Activated CD4-positive, alpha-beta T cell treated with anti-CD3 and anti-CD28 coated beads, Interleukin-2, amount 50 U/mL, for 24 hours (primary cell): ENCODE measurements around the gene RAB31.

ENCODE experiments used
- DNase-seq, 2 donors: peaks; one replicate each; pipeline ENCODE4 v3.0.0-alpha.2; 2020; ENCODE audit warnings: low read depth in 1 of 2, low spot score in 1 of 2

RAB31 gene

GRCh38 chr18:9860682-9861081 lies 152.6 kb downstream of the RAB31 start:
- no peak for DNase-seq

GRCh38 chr18:9861157-9861556 lies 153.1 kb downstream of the RAB31 start:
- DNase-seq = no peak

- no peak for DNase-seq
Measured at GRCh38 chr18:9861933-9862332, 153.8 kb downstream of the RAB31 start.

- no peak for DNase-seq
Measured at GRCh38 chr18:9862686-9863085, 154.6 kb downstream of the RAB31 start.

GRCh38 chr18:9863282-9863681 lies 155.2 kb downstream of the RAB31 start:
- no peak for DNase-seq

GRCh38 chr18:9865764-9866490 lies 157.8 kb downstream of the RAB31 start:
- no peak for DNase-seq

- no peak for DNase-seq
Measured at GRCh38 chr18:9866627-9867026, 158.5 kb downstream of the RAB31 start.

- DNase-seq = no peak
Measured at GRCh38 chr18:9867071-9867594, 159.0 kb downstream of the RAB31 start.

- DNase-seq = no peak
Measured at GRCh38 chr18:9868857-9869714, 161.0 kb downstream of the RAB31 start.

- DNase-seq = no peak
Measured at GRCh38 chr18:9869715-9870430, 161.8 kb downstream of the RAB31 start.

GRCh38 chr18:9870431-9871008 lies 162.4 kb downstream of the RAB31 start:
- DNase-seq = no peak

- DNase-seq = no peak
Measured at GRCh38 chr18:9871244-9871746, 163.2 kb downstream of the RAB31 start.

- DNase-seq = no peak
Measured at GRCh38 chr18:9872823-9873222, 164.7 kb downstream of the RAB31 start.

GRCh38 chr18:9874728-9875127 lies 166.6 kb downstream of the RAB31 start:
- no peak for DNase-seq

GRCh38 chr18:9876212-9876866 lies 168.2 kb downstream of the RAB31 start:
- DNase-seq = no peak

GRCh38 chr18:9876867-9877654 lies 169.0 kb downstream of the RAB31 start:
- no peak for DNase-seq

- no peak for DNase-seq
Measured at GRCh38 chr18:9877655-9878014, 169.5 kb downstream of the RAB31 start.

- DNase-seq = no peak
Measured at GRCh38 chr18:9878095-9878494, 170.0 kb downstream of the RAB31 start.

GRCh38 chr18:9878783-9879242 lies 170.7 kb downstream of the RAB31 start:
- no peak for DNase-seq

- DNase-seq = no peak
Measured at GRCh38 chr18:9884090-9884489, 176.0 kb downstream of the RAB31 start.
